GM23338 (cell line): ENCODE results near the gene TBX6. TPM values are rescaled to one million over a fixed set of nuclear protein-coding genes. Genes with fewer than 3 reads are reported as not detected.
A peak's percentile ranks its signal among the peaks of the same experiment; 100 is the strongest.

Source experiments
- ATAC-seq: fragments of 200-7000 bp; cut with Tn5 transposase; 3 replicates; pipeline ENCODE4 v1.9.1; 2020
- DNase-seq: peaks from one replicate; pipeline ENCODE4 v3.0.0-alpha.2; 2015; ENCODE audit warnings: low spot score
- H2AFZ ChIP-seq: fragments of 200-600 bp; sonication (generic); 2 replicates; pipeline ENCODE4 v1.8.0; 2016; ENCODE audit warnings: antibody characterized with exemption, mild to moderate bottlenecking, moderate library complexity
- H3F3A ChIP-seq: fragments of 200-600 bp; sonication (generic); replicated peaks from 2 replicates; pipeline ENCODE4 v1.8.0; 2017; ENCODE audit warnings: antibody characterized with exemption, mixed run types, low read depth
- H3K27ac ChIP-seq: fragments of 200-600 bp; sonication (generic); 2 replicates; pipeline ENCODE4 v1.6.1; 2016; ENCODE audit warnings: low read depth
- H3K27me3 ChIP-seq: fragments of 200-600 bp; sonication (generic); 2 replicates; pipeline ENCODE4 v1.8.0; 2016; ENCODE audit warnings: mild to moderate bottlenecking, mixed run types, moderate library complexity; ENCODE audit not compliant: insufficient read depth
- H3K36me3 ChIP-seq: fragments of 200-600 bp; sonication (generic); 2 replicates; pipeline ENCODE4 v1.8.0; 2016; ENCODE audit warnings: mild to moderate bottlenecking; ENCODE audit not compliant: insufficient read depth
- H3K4me1 ChIP-seq: fragments of 200-600 bp; sonication (generic); 2 replicates; pipeline ENCODE4 v1.8.0; 2016; ENCODE audit warnings: mild to moderate bottlenecking, moderate library complexity; ENCODE audit not compliant: insufficient read depth
- H3K4me2 ChIP-seq: fragments of 200-600 bp; sonication (generic); 2 replicates; pipeline ENCODE4 v1.7.1; 2017; ENCODE audit warnings: mixed run types
- H3K4me3 ChIP-seq: fragments of 200-600 bp; sonication (generic); 2 replicates; pipeline ENCODE4 v1.6.1; 2016; ENCODE audit warnings: mixed run types
- H3K79me2 ChIP-seq: fragments of 200-600 bp; sonication (generic); replicated peaks from 2 replicates; pipeline ENCODE4 v1.8.0; 2017; ENCODE audit warnings: mild to moderate bottlenecking; ENCODE audit not compliant: insufficient read depth
- H3K9me2 ChIP-seq: fragments of 200-600 bp; sonication (generic); 2 replicates; pipeline ENCODE4 v1.8.0; 2017; ENCODE audit not compliant: insufficient read depth
- H4K20me1 ChIP-seq: fragments of 200-600 bp; sonication (generic); replicated peaks from 2 replicates; pipeline ENCODE4 v1.8.0; 2017; ENCODE audit warnings: mild to moderate bottlenecking; ENCODE audit not compliant: insufficient read depth
- H3K27ac Mint-ChIP-seq: 2 replicates; pipeline ENCODE4 v1.8.0; 2020; ENCODE audit warnings: inconsistent platforms, mild to moderate bottlenecking, moderate library complexity, mixed read lengths
- H3K27me3 Mint-ChIP-seq: 3 replicates; pipeline ENCODE4 v1.8.0; 2022; ENCODE audit warnings: low read depth, mild to moderate bottlenecking, moderate library complexity, mixed read lengths, inconsistent platforms; ENCODE audit not compliant: insufficient read depth, poor library complexity
- H3K36me3 Mint-ChIP-seq: 3 replicates; pipeline ENCODE4 v1.8.0; 2021; ENCODE audit warnings: low read depth, mild to moderate bottlenecking, inconsistent platforms, moderate library complexity, mixed read lengths
- H3K4me1 Mint-ChIP-seq: 3 replicates; pipeline ENCODE4 v1.8.0; 2020; ENCODE audit warnings: mild to moderate bottlenecking, inconsistent platforms, mixed read lengths
- H3K4me3 Mint-ChIP-seq: 3 replicates; pipeline ENCODE4 v1.8.0; 2021; ENCODE audit warnings: moderate library complexity, mild to moderate bottlenecking, inconsistent platforms, mixed read lengths
- H3K9me3 Mint-ChIP-seq: 3 replicates; pipeline ENCODE4 v1.8.0; 2020; ENCODE audit warnings: moderate library complexity, mild to moderate bottlenecking, inconsistent platforms, mixed read lengths
- CREB1 ChIP-seq: fragments of 250-450 bp; sonication (Bioruptor Pico); IDR thresholded peaks from 2 replicates; pipeline ENCODE4 v1.5.0; 2020; ENCODE audit warnings: low read depth, mild to moderate bottlenecking, moderate library complexity
- CTCF ChIP-seq, 2 experiments: fragments of 200-600 bp in 1 of 2; sonication (generic) in 1 of 2; conservative IDR thresholded peaks; 2 replicates each; pipeline versions ENCODE4 v1.5.1 to v1.6.1; 2016 to 2017; ENCODE audit warnings: antibody characterized with exemption in 2 of 2, low read depth in 2 of 2, mild to moderate bottlenecking in 2 of 2, moderate library complexity in 1 of 2
- ETS1 ChIP-seq: IDR thresholded peaks from 2 replicates; pipeline ENCODE4 v1.6.1; 2016; ENCODE audit warnings: antibody characterized with exemption
- EZH2 ChIP-seq: fragments of 200-600 bp; sonication (generic); IDR thresholded peaks from one replicate; pipeline ENCODE4 v1.8.0; 2017; ENCODE audit warnings: antibody characterized with exemption, mild to moderate bottlenecking, low read depth; ENCODE audit not compliant: unreplicated experiment
- EZH2phosphoT487 ChIP-seq: fragments of 200-600 bp; sonication (generic); IDR thresholded peaks from one replicate; pipeline ENCODE4 v1.8.1; 2018; ENCODE audit warnings: antibody characterized with exemption; ENCODE audit not compliant: unreplicated experiment
- JUNB ChIP-seq: IDR thresholded peaks from one replicate; pipeline ENCODE4 v1.6.1; 2016; ENCODE audit warnings: antibody characterized with exemption; ENCODE audit not compliant: unreplicated experiment
- NANOG ChIP-seq: IDR thresholded peaks from 2 replicates; pipeline ENCODE4 v1.6.1; 2016; ENCODE audit warnings: antibody characterized with exemption, borderline replicate concordance
- POLR2AphosphoS5 ChIP-seq: IDR thresholded peaks from 2 replicates; pipeline ENCODE4 v1.6.1; 2016; ENCODE audit warnings: antibody characterized with exemption, low read depth
- REST ChIP-seq: IDR thresholded peaks from one replicate; pipeline ENCODE4 v1.6.1; 2018; ENCODE audit warnings: antibody characterized with exemption; ENCODE audit not compliant: unreplicated experiment
- STAT1 ChIP-seq: IDR thresholded peaks from one replicate; pipeline ENCODE4 v1.6.1; 2016; ENCODE audit warnings: antibody characterized with exemption; ENCODE audit not compliant: unreplicated experiment
- ZNF114 ChIP-seq: fragments of 250-450 bp; sonication (Bioruptor Pico); IDR thresholded peaks from 2 replicates; pipeline ENCODE4 v1.5.0; 2020; ENCODE audit warnings: mild to moderate bottlenecking, moderate library complexity
- ZNF331 ChIP-seq: fragments of 250-450 bp; sonication (Bioruptor Pico); IDR thresholded peaks from 2 replicates; pipeline ENCODE4 v1.5.0; 2020; ENCODE audit warnings: low read depth, mild to moderate bottlenecking, moderate library complexity
- ZNF462 ChIP-seq: fragments of 250-450 bp; sonication (Bioruptor Pico); IDR thresholded peaks from 2 replicates; pipeline ENCODE4 v1.5.0; 2020; ENCODE audit warnings: mild to moderate bottlenecking, moderate library complexity
- polyA plus RNA-seq: library from polyadenylated mRNA; unstranded; fragments of >200 nt; fragmentation: Nextera tagmentation; extraction: Ambion mirVana; gene quantifications from 2 replicates; pipeline ENCODE4 v1.2.1, GENCODE V29; 2016
- total RNA-seq: library from RNA; depleted of rRNA; stranded (reverse); fragments of >200 nt; shearing (Covaris generic); gene quantifications from 2 replicates; pipeline ENCODE4 v1.2.3, GENCODE V29; 2014

TBX6 gene
- total and polyA plus RNA-seq, 2 experiments from 2014 or later, result 1.1 to 2.4 TPM

- Histone ChIP-seq H3K4me2 (peak overlapping the region; percentile 86), H4K20me1 (no peaks in the 10 kb centered on the region), H3K4me1 (peaks cover 14% of the 10 kb centered on the region), H3K27ac (peak overlapping the region; percentile 90; the same call in 1 of the 2 replicates), H3K27me3 (0 out of 2 replicates have a peak, but pooled peaks cover 3% of the 10 kb centered on the region), H2AFZ (no peak overlapping the region), H3K79me2 (0 out of 2 replicates have a peak, but pooled peaks cover 8% of the 10 kb centered on the region), H3K4me3 (peak overlapping the region; percentile 68), H3K9me2 (0 out of 2 replicates have a peak, but pooled peaks cover 9% of the 10 kb centered on the region), H3F3A (peaks cover 40% of the 10 kb centered on the region), H3K36me3 (no peaks in the 10 kb centered on the region; the same call in 1 of the 2 replicates)
- Mint-ChIP-seq H3K4me3 (peak overlapping the region; percentile 57), H3K4me1 (peaks cover 18% of the 10 kb centered on the region), H3K27ac (peak overlapping the region; percentile 74), H3K36me3 (peaks cover 40% of the 10 kb centered on the region), H3K27me3 (peaks cover 22% of the 10 kb centered on the region), H3K9me3 (peaks cover 30% of the 10 kb centered on the region)
- no peak for ATAC-seq
- DNase-seq, result no peak
- no peak for TF ChIP-seq ZNF114 (CRISPR knock-in tag)
- no peak for TF ChIP-seq ETS1
- no peak for TF ChIP-seq EZH2phosphoT487
- TF ChIP-seq STAT1, result no peak
- no peak for TF ChIP-seq REST
- no peak for TF ChIP-seq EZH2
- TF ChIP-seq POLR2AphosphoS5, result no peak
- TF ChIP-seq JUNB, result no peak
- no peak for TF ChIP-seq NANOG
- no peak for TF ChIP-seq ZNF462 (CRISPR knock-in tag)
- TF ChIP-seq CREB1 (CRISPR knock-in tag), result no peak
- no peak for TF ChIP-seq CTCF (conservative IDR thresholded peaks at IDR 0.05; ENCODE audit: low read depth in 2 of 2)
- no peak for TF ChIP-seq ZNF331 (CRISPR knock-in tag)
Measured at GRCh38 chr16:30094541-30095165, 2.9 kb upstream of the TBX6 start.
